DMS53 treated with DMSO at 0.1 percent for 48 hours (cell line): Measurements from ENCODE around the gene HMCN2.
"Not testable (repeated sequence)": the region's sequence is repeated elsewhere in the genome, so short reads cannot be mapped to it uniquely, and the experiment has no call there.

ENCODE experiments used
- DNase-seq: peaks from one replicate; lab custom pipeline; 2025; ENCODE audit not compliant: unreplicated experiment; lab: John Stamatoyannopoulos, UW

The HMCN2 gene

DNA sequence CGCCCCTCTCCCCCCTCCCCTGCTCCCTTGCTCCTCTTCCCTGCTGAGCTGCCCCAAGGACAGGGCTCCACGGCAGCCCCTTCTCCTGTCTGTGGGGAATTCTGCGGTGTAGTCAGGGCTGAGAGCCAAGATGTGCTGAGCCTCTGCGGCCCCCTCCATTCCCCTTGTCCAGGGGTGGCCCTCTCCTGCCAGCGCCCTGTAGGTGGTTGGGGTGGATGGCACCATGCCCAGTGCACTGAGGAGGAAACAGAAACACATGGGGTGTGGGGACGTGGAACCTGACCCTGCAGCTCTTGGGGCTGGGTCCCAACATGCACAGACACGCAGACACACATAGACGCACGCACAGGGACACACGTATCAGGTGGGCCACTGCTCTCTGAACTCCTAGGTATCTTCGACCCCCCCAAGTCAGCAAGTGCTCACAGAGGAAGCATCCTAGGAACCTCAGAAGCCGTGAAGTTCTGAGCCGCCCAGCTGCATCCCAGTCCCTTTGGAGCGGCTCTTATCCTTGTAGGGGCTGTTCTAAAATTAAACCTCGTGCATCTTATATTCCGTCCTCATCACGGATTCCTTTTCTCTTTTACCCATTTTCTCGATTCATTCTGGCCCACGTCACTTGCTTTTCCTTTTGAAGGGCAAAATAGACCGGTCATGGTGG lies 64.8 kb downstream of the HMCN2 start:
- DNase-seq, result no peak

DNA sequence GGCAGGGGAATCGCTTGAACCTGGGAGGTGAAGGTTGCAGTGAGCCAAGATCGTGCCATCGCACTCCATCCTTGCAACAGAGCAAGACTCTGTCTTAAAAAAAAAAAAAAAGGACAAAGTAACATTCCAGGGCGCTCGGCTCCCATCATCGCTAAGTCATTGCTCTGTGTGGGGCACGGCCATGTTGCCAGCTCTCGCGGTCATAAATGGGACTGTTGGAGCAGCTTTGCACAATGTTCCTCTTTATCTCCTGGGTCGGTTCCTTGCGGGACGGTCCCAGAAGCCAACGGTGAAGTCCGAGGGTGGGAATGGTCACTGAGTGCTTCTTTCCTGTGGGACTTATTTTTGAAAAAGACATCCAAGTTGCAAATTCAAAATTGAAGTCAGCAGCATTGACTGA lies 65.5 kb downstream of the HMCN2 start:
- no peak for DNase-seq

- no peak for DNase-seq
Measured at GRCh38 chr9:130331573-130331972, 66.0 kb downstream of the HMCN2 start.

DNA sequence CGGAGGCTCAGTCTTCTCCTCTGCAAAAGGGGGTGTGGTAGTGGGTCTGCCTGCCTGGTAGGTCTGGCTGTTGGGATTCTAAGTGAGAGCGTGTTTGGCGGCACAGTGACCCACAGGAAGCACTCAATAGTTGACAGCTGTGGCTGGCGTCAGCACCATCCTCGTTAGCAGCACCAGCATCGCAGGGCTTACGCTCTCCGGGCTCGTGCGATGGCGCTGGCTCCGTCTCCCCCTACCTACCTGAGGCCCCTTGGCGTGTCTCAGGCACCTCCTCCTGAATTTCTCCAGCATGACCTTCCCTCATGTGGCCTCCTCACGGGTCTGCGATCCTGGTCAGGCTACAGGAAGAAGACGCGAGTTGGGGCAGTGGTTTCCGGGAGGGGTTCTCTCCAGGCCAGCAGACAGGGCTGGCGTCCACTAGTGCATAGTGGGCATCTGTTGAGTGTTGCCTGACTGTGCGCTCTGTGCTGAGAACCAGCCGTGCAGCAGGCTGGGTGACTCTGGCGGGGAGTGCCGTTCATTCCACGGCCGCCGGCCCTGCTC lies 66.9 kb downstream of the HMCN2 start:
- DNase-seq, result no peak

GRCh38 chr9:130333041-130333711 lies 67.6 kb downstream of the HMCN2 start:
- no peak for DNase-seq

- DNase-seq, result no peak
Measured at GRCh38 chr9:130333712-130334062, 68.1 kb downstream of the HMCN2 start.

GRCh38 chr9:130334915-130335314 lies 69.4 kb downstream of the HMCN2 start:
- DNase-seq, result no peak

DNA sequence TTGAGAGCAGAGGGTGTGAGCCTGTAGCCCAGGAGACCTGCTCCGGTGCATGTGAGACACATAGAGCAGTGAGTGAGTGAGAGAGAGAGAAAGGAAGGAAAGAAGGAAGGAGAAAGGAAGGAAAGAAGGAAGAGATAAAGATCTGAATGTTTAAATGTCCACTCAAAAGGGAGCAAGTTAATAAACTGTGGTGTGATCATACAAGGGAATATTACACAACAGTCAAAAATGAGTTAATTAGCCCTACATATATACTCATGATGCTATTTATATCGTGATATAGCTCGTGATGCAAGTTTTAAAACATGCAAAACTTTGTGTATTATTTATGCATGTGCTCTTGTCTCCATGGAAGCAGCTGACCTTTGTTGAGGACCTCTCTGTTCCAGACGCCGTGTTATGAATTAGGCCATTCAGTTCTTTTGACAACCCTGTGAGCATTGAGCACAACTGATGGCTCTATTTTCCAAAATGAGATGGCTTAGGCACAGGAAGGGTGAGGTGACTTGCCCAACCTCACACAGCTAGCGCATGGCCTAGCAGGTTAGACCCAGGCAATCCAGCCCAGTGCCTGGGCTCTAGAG lies 70.6 kb downstream of the HMCN2 start:
- DNase-seq, result no peak

DNA sequence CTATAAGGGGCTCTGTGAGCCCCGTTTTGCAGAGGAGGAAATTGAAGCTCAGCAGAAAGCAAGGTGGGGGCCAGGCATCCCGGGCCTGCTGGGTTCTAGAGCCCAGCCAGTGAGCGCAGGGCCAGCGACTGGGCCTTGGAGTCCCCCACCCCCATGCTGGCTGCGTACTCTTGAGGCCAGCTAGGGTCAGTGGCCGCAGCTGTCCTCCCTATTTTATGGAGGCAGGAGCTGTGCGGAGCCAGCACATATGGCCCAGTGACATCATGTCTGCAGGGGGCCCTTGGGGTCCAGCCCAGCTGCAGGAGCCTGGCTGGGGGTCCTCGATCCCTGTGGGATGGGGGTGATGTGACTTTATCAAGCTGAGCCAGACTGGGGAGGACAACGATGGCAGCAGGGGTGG lies 71.3 kb downstream of the HMCN2 start:
- no peak for DNase-seq

GRCh38 chr9:130337318-130337717 lies 71.8 kb downstream of the HMCN2 start:
- no peak for DNase-seq

DNA sequence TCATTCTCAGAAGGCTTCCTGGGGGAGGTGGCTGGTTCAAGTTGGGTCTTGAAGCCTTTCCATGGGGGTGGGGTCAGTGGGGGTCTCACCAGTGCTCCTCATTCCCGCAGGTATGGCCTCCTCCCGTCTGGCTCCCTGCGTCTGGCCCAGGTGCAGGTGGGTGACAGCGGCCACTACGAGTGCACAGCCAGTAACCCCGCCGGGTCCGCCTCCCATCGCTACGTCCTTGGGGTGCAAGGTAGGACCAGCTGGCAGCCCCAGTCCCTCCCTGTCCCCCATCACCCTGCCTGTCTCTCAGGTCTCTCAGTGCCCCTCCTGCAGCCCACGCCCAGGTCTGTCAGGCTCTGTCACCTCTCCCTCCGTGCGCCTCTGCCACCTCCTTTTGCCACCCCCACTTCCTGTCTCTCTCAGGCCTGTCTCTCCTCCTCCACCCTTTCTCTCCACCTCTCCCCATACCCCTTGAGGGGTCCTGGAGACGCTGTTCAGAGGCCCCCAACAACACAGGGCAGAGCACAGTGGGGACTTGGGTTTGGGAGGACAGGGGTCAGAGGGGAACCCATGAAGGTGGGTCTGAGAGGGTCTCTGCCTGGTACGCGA lies 72.3 kb downstream of the HMCN2 start:
- DNase-seq, result no peak

DNA sequence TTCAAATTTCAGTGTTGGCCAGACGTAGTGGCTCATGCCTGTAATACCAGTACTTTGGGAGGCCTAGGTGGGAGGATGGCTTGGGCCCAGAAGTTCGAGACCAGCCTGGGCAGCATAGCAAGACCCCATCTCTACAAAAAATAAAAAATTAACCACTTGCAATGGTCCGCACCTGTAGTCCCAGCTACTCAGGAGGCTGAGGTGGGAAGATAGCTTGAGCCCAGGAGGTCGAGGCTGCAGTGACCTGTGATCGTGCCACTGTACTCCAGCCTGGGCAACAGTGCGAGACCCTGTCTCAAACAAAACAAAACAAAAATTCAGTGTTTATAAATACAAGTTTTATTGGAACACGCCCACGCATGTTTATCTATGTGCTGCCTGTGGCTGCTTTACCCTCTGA lies 73.3 kb downstream of the HMCN2 start:
- not testable (repeated sequence) for DNase-seq

DNA sequence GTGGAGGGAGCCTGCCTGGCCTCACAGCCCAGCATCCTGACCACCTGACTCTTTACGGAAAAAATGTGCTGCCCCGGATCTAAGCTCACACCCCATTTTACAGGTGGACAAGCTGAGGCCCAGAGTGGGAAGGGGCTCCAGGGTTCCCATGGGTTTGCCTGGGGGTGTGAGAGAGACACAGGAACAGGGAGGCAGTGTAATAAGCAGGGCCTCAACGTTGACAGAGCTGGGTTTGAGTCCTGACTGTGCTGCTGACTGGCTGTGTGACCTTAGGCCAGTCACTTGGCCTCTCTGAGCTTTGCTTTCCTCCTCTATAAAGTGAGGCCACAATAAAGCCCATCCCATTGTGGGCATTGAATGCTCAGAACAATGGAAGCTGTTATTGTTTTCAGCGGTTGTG lies 73.7 kb downstream of the HMCN2 start:
- no peak for DNase-seq

DNA sequence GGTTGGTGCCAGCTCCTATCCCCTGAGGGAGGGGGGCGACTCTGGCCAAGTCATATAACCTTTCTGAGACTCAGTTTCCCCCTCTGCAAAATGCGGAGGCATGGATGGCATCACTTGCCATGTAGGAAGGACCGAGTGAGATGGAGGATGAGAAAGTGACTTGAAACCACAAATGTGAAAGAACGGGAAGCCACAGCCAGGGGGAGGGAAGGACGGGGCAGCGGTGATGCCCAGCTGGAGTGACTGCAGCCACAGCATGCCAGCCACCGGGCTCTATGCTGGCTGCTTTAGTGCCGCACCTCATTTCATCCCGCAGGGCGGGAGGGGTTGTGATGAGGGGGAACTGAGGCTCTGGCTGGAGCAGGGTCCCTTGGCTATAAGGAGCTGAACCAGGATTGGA lies 74.5 kb downstream of the HMCN2 start:
- no peak for DNase-seq

DNA sequence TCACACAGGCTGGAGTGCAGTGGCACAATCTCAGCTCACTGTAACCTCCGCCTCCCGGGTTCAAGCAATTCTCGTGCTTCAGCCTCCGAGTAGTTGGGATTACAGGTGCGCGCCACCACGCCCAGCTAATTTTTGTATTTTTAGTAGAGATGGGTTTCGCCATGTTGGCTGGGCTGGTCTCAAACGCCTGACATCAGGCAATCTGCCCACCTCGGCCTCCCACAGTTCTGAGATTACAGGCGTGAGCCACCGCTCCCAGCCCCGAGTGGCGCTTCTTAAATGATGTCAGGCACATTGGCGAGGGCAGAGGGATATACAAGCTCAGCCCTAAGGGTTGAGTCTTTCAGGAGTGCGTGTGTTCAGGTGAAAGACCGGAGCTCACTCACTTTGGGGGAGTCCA lies 75.0 kb downstream of the HMCN2 start:
- DNase-seq, result not testable (repeated sequence)

- DNase-seq, result no peak
Measured at GRCh38 chr9:130341128-130341527, 75.6 kb downstream of the HMCN2 start.

- DNase-seq, result no peak
Measured at GRCh38 chr9:130341839-130342713, 76.5 kb downstream of the HMCN2 start.

DNA sequence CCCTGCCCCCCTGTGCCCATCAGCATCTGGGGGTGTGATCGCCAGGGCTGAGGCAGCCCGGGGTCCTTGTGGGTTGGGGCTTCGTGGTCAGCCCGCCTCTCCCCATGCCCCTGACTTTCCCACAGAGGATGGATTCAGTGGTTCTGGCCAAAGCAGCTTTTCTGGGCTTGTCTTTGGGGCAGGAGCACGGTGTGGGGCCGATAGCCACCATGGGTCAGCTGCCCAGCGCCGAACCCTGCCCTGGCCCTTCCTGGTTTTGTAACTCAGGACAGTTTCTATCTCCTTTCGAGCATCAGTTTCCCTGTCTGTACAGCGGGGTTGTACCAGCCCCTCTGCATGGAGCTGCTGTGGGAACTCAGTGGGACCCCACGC lies 77.1 kb downstream of the HMCN2 start:
- DNase-seq, result no peak

GRCh38 chr9:130343445-130343918 lies 77.9 kb downstream of the HMCN2 start:
- DNase-seq, result no peak

DNA sequence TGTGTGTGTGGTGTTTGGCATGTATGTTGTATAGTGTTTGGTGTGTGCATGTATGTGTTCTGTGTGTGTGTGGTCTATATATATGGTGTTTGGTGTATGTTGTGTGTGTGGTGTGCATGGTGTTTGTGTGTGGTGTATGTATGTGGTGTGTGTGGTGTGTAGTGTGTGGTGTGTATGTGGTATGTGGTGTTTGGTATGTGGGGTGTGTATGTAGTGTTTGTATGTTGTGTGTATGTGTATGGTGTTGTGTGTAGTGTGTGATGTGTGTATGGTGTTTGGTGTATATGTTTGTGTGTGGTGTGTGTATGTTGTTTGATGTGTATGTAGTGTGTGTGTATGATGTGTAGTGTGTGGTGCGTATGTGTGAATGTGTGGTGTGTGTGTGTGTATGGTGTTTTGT lies 78.8 kb downstream of the HMCN2 start:
- no peak for DNase-seq
